Measurements from ENCODE around the gene PVR. TPM values are rescaled to one million over a fixed set of nuclear protein-coding genes. Genes with fewer than 3 reads are reported as not detected.

Gene PVR
- polyA plus RNA-seq, 4 donors, result 30.0 to 36.1 (median 31.7) TPM

DNA sequence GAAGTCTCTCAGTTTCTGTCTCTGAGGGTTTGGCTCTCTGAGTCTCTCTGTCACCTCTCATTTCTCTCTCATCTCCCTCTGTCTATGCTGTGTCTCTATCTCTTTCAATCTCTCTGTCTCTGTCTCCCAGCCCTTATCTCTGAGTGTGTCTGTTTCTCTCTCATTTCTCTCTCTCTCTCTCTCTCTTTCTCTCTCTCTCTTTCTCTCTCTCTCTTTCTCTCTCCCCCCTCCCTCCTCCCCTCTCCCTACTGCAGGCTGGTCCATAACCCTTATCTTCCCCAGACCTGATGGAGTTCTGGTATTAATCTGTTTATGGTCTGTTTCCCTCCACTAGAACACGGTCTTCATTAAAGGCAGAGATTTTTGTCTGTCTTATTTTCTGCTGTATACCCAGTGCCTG, 1.3 kb upstream of the PVR start:
- DNase-seq (ENCODE audit: low read depth in 4 of 4, low spot score in 3 of 4), result no peak

DNA sequence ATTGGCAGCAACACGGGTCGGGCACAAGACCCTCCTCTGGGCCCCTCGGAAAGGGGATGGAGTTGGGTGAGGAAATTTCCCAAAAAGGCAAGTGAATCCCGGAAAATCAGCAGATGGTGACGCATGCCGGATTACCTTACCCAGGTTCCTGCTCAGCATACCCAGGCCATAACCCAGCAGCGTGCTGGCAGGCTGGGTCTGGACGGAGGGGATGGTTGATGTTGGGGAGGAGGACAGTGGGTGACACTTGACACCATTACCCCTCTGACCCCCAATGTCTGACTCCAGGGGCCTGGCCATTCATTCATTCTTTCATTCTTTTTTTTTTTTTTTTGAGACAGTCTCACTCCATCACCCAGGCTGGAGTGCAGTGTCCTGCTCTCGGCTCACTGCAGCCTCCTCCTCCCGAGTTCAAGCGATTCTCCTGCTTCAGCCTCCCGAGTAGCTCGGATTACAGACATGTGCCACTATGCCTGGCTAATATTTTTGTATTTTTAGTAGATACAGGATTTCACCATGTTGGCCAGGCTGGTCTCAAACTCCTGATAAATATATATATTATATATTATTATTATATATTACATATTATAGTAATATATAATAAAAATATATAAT, 799 bp downstream of the PVR start:
- DNase-seq (ENCODE audit: low read depth in 4 of 4, low spot score in 3 of 4), result peak in 1 of 4 donors; percentile 25

DNA sequence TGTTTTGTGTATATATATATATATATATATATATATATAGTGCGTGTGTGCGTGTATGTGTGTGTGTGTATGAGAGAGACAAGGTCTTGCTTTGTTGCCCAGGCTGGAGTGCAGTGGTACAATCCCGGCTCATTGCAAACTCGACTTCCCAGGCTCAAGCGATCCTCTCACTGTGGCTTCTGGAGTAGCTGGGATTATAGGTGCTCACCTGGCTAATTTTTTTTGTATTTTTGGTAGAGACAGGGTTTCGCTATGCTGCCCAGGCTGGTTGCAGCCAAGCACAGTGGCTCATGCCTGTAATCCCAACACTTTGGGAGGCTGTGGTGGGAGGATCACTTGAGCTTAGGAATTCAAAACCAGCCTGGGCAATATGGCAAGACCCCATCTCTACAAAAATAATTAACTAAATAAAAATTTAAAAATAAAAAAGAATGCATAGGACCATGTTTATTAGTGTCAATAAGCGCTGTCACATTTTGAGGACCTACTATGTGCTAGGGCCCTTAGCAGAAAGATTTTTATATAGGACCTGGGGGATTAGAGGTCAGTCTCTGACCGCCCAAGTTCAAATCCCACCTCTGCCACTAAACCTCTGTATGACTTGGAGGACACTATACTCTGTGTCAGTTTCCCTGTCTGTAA, 1.8 kb downstream of the PVR start:
- DNase-seq (ENCODE audit: low read depth in 4 of 4, low spot score in 3 of 4), result no peak

DNA sequence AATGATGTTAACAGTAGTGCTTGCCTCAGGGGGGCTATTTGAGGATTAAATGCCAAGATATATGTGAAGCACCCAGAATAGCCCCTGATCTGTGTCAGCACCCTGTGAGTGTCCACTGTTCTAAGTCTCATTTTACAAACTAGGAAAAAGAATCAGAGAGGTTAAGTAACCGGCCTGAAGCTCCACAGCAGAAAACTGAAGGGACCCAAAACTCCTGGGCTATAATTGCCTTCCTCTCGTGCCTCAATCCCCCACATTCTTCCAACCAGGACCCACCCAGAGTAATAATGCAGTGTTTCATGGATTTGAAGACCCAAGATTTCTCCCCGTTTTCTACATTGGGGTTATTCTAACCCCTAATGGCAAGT, 2.3 kb downstream of the PVR start:
- DNase-seq (ENCODE audit: low read depth in 4 of 4, low spot score in 3 of 4), result no peak

DNA sequence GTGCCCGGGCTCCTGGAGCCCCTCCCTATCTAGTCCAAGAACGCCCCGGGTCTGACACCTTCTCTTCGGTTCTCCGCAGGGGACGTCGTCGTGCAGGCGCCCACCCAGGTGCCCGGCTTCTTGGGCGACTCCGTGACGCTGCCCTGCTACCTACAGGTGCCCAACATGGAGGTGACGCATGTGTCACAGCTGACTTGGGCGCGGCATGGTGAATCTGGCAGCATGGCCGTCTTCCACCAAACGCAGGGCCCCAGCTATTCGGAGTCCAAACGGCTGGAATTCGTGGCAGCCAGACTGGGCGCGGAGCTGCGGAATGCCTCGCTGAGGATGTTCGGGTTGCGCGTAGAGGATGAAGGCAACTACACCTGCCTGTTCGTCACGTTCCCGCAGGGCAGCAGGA, 3.4 kb downstream of the PVR start:
- DNase-seq (ENCODE audit: low read depth in 4 of 4, low spot score in 3 of 4), result no peak

GRCh38 chr19:44648631-44649251, 5.0 kb downstream of the PVR start:
- peak in 1 of 4 donors; percentile 33 for DNase-seq (ENCODE audit: low read depth in 4 of 4, low spot score in 3 of 4)

DNA sequence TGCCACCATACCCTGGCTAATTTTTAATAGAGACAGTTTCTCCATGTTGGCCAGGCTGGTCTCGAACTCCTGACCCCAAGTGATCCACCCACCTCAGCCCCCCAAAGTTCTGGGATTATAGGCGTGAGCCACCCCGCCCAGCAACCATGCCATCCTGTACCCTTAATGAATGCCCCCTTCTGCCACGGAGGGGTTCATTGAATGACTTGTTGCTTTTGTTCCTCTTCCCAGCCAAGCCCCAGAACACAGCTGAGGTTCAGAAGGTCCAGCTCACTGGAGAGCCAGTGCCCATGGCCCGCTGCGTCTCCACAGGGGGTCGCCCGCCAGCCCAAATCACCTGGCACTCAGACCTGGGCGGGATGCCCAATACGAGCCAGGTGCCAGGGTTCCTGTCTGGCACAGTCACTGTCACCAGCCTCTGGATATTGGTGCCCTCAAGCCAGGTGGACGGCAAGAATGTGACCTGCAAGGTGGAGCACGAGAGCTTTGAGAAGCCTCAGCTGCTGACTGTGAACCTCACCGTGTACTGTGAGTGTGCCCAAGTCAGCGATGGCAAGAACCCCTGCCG, 6.0 kb downstream of the PVR start:
- no peak for DNase-seq (ENCODE audit: low read depth in 4 of 4, low spot score in 3 of 4)

DNA sequence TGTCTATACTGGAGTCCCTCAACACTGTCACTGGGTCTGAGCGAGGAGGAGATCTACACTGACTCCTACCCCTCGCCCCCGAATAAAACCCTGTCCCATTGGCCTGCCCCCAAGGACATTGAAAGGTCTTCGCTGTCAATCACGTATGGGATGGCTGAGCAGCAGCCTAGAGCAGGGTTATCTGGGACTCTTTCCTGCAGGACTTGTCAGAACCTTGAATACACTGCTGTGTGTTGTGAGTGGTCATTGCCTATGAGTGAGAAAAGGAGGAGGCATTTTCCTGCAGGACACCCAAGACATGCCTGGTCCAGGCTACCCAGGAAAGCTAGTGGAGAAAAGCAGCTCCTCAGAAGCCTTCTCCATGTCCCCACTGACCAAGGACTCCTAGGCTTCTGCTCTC, 9.6 kb downstream of the PVR start:
- no peak for DNase-seq (ENCODE audit: low read depth in 4 of 4, low spot score in 3 of 4)

DNA sequence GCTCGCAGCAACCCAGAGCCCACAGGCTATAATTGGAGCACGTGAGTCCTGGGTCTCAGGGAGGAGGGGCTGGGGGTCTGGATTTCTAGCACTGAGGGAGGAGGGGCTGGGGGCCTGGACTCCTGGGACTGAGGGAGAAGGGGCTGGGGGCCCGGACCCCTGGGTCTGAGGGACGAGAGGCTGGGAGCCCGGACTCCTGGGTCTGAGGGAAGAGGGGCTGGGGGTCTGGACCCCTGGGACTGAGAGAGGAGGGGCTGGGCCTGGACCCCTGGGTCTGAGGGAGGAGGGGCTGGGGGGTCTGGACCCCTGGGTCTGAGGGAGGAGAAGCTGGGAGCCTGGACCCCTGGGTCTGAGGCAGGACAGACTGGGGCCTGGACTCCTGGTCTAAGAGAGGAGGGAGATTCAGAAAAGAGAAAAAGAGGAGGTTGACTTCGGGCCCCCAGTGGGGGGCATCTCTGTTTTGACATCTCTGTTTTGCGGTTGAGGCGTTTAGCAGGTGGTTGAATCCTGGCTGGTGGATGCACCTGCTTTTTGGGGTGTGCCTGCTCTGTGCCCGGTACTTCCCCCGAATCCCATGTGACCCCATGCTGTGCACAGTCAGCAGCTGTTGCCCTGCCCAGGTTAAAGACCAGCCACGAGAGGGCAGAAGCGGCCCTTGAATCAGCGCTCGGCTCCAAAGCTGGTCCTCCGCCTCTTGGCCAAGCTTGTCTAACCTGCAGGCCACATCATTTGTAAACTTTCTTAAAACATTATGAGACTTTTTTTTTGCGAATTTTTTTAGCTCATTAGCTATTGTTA, 10.5 kb downstream of the PVR start:
- no peak for DNase-seq (ENCODE audit: low read depth in 4 of 4, low spot score in 3 of 4)

GRCh38 chr19:44657211-44657921, 13.7 kb downstream of the PVR start:
- peak in 1 of 4 donors; percentile 59 for DNase-seq (ENCODE audit: low read depth in 4 of 4, low spot score in 3 of 4)

DNA sequence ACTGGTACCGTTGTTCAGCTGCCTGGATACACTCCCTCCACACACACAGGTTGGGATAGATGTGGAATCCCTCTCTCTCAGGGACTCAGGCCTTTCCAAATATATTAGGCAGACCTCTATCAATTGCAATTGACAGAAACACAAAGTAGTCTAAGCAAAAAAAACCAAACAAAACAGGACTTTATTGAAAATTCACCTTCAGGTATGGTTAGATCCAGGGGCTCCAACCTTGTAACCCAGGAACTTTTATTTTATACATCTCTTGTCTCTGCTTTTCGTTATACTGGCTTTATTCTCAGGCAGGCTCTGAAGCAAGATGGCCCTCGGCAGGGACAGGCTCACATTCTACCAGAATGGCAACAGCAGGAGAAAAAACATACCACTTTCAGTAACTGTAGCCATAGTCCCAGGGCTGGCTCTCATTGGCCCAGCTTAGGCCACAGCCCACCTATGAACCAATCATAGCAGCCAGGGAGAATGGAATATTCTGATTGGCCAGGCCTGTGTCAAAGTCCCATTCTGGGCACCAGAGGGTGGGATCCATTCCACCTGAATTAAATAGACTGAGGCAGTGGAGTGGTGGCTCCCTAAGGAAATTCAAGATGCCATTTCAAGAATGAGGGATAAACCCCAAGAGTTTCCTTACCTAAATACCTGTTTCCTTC, 14.5 kb downstream of the PVR start:
- DNase-seq (ENCODE audit: low read depth in 4 of 4, low spot score in 3 of 4), result no peak

GRCh38 chr19:44660081-44660480, 16.4 kb downstream of the PVR start:
- DNase-seq (ENCODE audit: low read depth in 4 of 4, low spot score in 3 of 4), result no peak

DNA sequence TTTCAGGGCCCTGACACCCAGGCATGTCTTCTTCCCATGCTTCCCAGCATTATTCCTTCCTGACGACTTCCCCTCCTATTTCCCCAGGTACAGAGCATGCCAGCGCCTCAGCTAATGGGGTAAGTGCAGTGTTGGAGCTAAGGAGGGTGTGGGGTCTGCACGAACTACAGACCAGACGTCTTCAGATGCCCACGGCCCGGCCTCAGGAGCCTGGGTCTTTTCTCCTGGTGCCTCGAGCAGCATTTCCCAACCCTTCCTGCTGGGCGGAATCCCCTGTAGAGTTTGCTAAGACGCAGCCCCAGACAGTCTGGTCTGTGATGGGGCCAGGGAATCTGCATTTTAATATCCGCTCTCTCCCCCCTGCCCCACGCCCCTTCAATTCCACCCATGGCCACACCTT, 17.5 kb downstream of the PVR start:
- DNase-seq (ENCODE audit: low read depth in 4 of 4, low spot score in 3 of 4), result no peak

GRCh38 chr19:44661904-44662303, 18.2 kb downstream of the PVR start:
- no peak for DNase-seq (ENCODE audit: low read depth in 4 of 4, low spot score in 3 of 4)

GRCh38 chr19:44662691-44663385, 19.1 kb downstream of the PVR start:
- DNase-seq (ENCODE audit: low read depth in 4 of 4, low spot score in 3 of 4), result no peak

- DNase-seq (ENCODE audit: low read depth in 4 of 4, low spot score in 3 of 4), result no peak
Measured at GRCh38 chr19:44663996-44664395, 20.3 kb downstream of the PVR start.

GRCh38 chr19:44664976-44665375, 21.3 kb downstream of the PVR start:
- DNase-seq (ENCODE audit: low read depth in 4 of 4, low spot score in 3 of 4), result no peak

GRCh38 chr19:44666852-44667556, 23.3 kb downstream of the PVR start:
- DNase-seq (ENCODE audit: low read depth in 4 of 4, low spot score in 3 of 4), result no peak

All from right renal pelvis (tissue), 4 donors.